Gastrocnemius medialis (tissue), 4 donors: ENCODE results near the gene AK6. TPM values are rescaled to one million over a fixed set of nuclear protein-coding genes. Genes with fewer than 3 reads are reported as not detected.
A peak's percentile ranks its signal among the peaks of the same experiment; 100 is the strongest.

Experiments used
- ATAC-seq, 2 donors: fragments of 150-250 bp; one replicate each; pipeline ENCODE4 v1.9.1; 2016
- DNase-seq, 2 donors: peaks; one replicate each; pipeline ENCODE4 v3.0.0-alpha.2; 2019
- H3K27ac ChIP-seq, 4 donors: fragments of 200-600 bp; sonication (generic); 1 replicate in 1 of 4; 2 replicates in 3 of 4; pipeline ENCODE4 v1.5.1; 2016 to 2018; ENCODE audit warnings: mild to moderate bottlenecking in 2 of 4, moderate library complexity in 1 of 4
- H3K27me3 ChIP-seq, 3 donors: fragments of 200-600 bp; sonication (generic) in 2 of 3; 1 replicate in 1 of 3; 2 replicates in 2 of 3; pipeline versions ENCODE4 v1.5.1 to v1.6.0; 2016 to 2019; ENCODE audit warnings: mild to moderate bottlenecking in 1 of 3, moderate library complexity in 1 of 3
- H3K36me3 ChIP-seq, 2 donors: fragments of 200-600 bp; sonication (generic) in 1 of 2; one replicate each; pipeline ENCODE4 v1.5.1; 2017 to 2018
- H3K4me1 ChIP-seq, 2 donors: fragments of 200-600 bp; sonication (generic) in 1 of 2; one replicate each; pipeline ENCODE4 v1.5.1; 2016 to 2017; ENCODE audit warnings: mild to moderate bottlenecking in 2 of 2
- H3K4me3 ChIP-seq, 4 donors: fragments of 200-600 bp; sonication (generic) in 3 of 4; 1 replicate in 1 of 4; 2 replicates in 3 of 4; pipeline ENCODE4 v1.5.1; 2016 to 2019; ENCODE audit warnings: mild to moderate bottlenecking in 2 of 4
- H3K9me3 ChIP-seq, 3 donors: fragments of 200-600 bp; sonication (generic) in 2 of 3; 1 replicate in 1 of 3; 2 replicates in 2 of 3; pipeline ENCODE4 v1.5.1; 2016 to 2019
- CTCF ChIP-seq, 5 experiments: fragments of 450-650 bp in 3 of 5; fragments of 200-600 bp in 2 of 5; sonication (generic) in 2 of 5; IDR thresholded peaks in 4 of 5; conservative IDR thresholded peaks in 1 of 5; 1 replicate in 4 of 5; 2 replicates in 1 of 5; pipeline ENCODE4 v1.5.1; 2016 to 2019; ENCODE audit warnings: antibody characterized with exemption in 5 of 5, mild to moderate bottlenecking in 3 of 5, moderate library complexity in 3 of 5
- POLR2A ChIP-seq, 2 donors: fragments of 450-650 bp; IDR thresholded peaks; one replicate each; pipeline ENCODE4 v1.6.1; 2017; ENCODE audit warnings: antibody characterized with exemption in 2 of 2, mild to moderate bottlenecking in 2 of 2, moderate library complexity in 2 of 2
- in situ Hi-C, 4 donors: fragments of 200-750 bp; cut with MboI; loops; one replicate each; pipeline versions ENCODE4 v1.15.0 to v1.8.0; 2017; ENCODE audit warnings: low sequenced_read_pairs in 4 of 4
- intact Hi-C: fragments of 100-400 bp; cut with DNase I; formaldehyde crosslinking; loops from one replicate; pipeline ENCODE4 v1.15.1; 2023; ENCODE audit warnings: low total_unique reads
- total RNA-seq, 4 donors: library from RNA; depleted of rRNA; stranded (reverse); fragments of >200 nt; gene quantifications; one replicate each; pipeline versions ENCODE4 v1.1.0 to v1.2.3, GENCODE V29; 2016

The AK6 gene
- total RNA-seq, 4 donors from 2014 or later = 24.4 to 49.3 (median 32.5) TPM

DNA sequence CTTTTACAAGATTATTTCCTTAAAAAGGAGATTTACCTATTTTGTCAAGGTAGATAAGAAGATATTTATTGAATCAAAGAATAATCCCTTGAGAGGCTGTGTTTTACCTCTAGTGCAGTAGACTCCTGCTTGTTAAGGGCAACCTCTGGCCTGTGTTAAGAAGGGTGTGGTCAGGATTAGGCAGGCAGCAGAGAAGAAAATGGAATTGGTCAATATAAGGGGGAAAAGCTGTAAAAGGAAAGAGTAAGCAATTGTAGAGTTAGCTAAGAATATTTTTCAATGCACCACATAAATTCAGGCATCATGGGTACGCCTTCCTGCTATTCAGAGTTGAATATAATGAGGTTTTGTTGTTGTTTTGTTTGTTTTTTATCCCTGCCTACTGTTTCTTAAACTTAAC is 43.0 kb downstream of the AK6 start:
- H3K36me3 ChIP-seq = no peaks in the 10 kb centered on the region
- H3K4me3 ChIP-seq = no peak overlapping the region
- DNase-seq = no peak
- intact Hi-C loops (no loop called here), in situ Hi-C loops (no loop called here)
- no peaks in the 10 kb centered on the region for H3K4me1 ChIP-seq
- TF ChIP-seq POLR2A (IDR thresholded peaks at IDR 0.05) (no peak), CTCF (IDR thresholded peaks at IDR 0.05 in 4 of 5, conservative IDR thresholded peaks at IDR 0.05 in 1 of 5) (no peak)
- H3K27ac ChIP-seq = no peak overlapping the region
- H3K9me3 ChIP-seq = no peaks in the 10 kb centered on the region
- no peak for ATAC-seq
- H3K27me3 ChIP-seq = no peaks in the 10 kb centered on the region

DNA sequence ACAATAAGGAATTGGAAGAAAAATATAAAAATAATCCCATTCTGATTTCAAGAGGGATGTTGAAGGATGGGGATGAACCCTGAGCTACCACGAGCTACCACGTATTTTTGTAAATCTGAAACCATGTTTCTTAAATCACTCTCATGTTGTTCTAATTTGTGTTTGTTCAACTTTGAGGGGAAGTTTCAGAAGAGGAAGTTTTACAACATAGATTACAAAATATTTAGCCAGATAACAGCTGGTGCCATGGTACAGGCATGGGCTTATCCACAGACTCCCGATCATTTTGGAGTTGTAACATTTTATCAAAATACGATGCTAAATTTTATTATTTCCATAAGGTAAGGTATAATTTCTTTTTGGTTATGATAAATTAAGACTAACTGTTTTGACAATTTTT is 51.9 kb downstream of the AK6 start:
- no peak for DNase-seq
- H3K27ac ChIP-seq = no peak overlapping the region
- peaks cover 0 to 10% of the 10 kb centered on the region in 2 donors for H3K36me3 ChIP-seq
- H3K27me3 ChIP-seq = no peaks in the 10 kb centered on the region
- intact Hi-C loops = no loop called here
- in situ Hi-C loops = no loop called here
- no peak for ATAC-seq
- no peak overlapping the region for H3K4me3 ChIP-seq
- no peaks in the 10 kb centered on the region for H3K9me3 ChIP-seq
- TF ChIP-seq POLR2A (IDR thresholded peaks at IDR 0.05) (no peak), CTCF (IDR thresholded peaks at IDR 0.05 in 4 of 5, conservative IDR thresholded peaks at IDR 0.05 in 1 of 5) (no peak)
- no peaks in the 10 kb centered on the region for H3K4me1 ChIP-seq

GRCh38 chr5:69315972-69316371 is 53.3 kb downstream of the AK6 start:
- H3K36me3 ChIP-seq = peaks cover 0 to 10% of the 10 kb centered on the region in 2 donors
- in situ Hi-C loops = no loop called here

DNA sequence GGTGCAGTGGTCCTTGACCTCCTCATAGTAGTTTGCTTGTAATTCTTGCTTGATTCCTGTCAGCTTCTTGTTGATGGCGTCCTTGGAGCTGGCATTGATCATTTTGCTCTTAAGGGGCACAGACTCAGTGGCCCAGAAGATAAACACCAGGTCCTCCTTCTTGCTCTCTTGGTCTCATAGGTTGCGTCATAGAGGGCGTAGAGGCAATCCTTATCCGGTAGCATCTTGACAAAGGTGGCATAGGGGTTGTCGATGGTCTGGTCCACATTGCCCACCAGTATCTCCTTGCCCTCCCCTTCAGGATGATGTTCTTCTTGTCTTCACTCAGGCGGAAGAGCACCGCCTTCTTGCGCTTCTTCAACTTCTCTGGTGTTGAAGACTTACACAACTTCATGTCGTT is 55.9 kb downstream of the AK6 start:
- DNase-seq = no peak
- Histone ChIP-seq H3K36me3 (peaks cover 0 to 4% of the 10 kb centered on the region in 2 donors), H3K27ac (no peak overlapping the region), H3K4me3 (no peak overlapping the region), H3K4me1 (no peaks in the 10 kb centered on the region), H3K27me3 (no peaks in the 10 kb centered on the region), H3K9me3 (no peaks in the 10 kb centered on the region)
- in situ Hi-C loops (no loop called here), intact Hi-C loops (no loop called here)
- TF ChIP-seq POLR2A (IDR thresholded peaks at IDR 0.05) (no peak), CTCF (IDR thresholded peaks at IDR 0.05 in 4 of 5, conservative IDR thresholded peaks at IDR 0.05 in 1 of 5) (no peak)
- no peak for ATAC-seq

More at GRCh38 chr5:69315972-69316371, 53.3 kb downstream of the AK6 start:
- Histone ChIP-seq H3K9me3 (no peaks in the 10 kb centered on the region), H3K27ac (no peak overlapping the region), H3K27me3 (no peaks in the 10 kb centered on the region), H3K4me1 (no peaks in the 10 kb centered on the region), H3K4me3 (no peak overlapping the region)
- intact Hi-C loops = no loop called here
- DNase-seq (no peak), ATAC-seq (peak; percentile 52 to 55)
- no peak for TF ChIP-seq CTCF (IDR thresholded peaks at IDR 0.05 in 4 of 5, conservative IDR thresholded peaks at IDR 0.05 in 1 of 5)
- TF ChIP-seq POLR2A (IDR thresholded peaks at IDR 0.05) = no peak

- in situ Hi-C loops = no loop called here
- H3K4me3 ChIP-seq = no peak overlapping the region
These were observed 56.7 kb downstream of the AK6 start for GRCh38 chr5:69312459-69313160.

More at GRCh38 chr5:69312459-69313160, 56.7 kb downstream of the AK6 start:
- Histone ChIP-seq H3K4me1 (no peaks in the 10 kb centered on the region), H3K27me3 (no peaks in the 10 kb centered on the region), H3K27ac (no peak overlapping the region), H3K36me3 (peaks cover 0 to 4% of the 10 kb centered on the region in 2 donors), H3K9me3 (no peaks in the 10 kb centered on the region)
- ATAC-seq (no peak), DNase-seq (no peak)
- TF ChIP-seq CTCF (IDR thresholded peaks at IDR 0.05 in 4 of 5, conservative IDR thresholded peaks at IDR 0.05 in 1 of 5) = no peak
- no peak for TF ChIP-seq POLR2A (IDR thresholded peaks at IDR 0.05)
- intact Hi-C loops = no loop called here
